NCI-H1092 (cell line): ENCODE measurements around the gene LMX1A.

ENCODE experiments used
- DNase-seq: peaks from one replicate; lab custom pipeline; 2025; lab: John Stamatoyannopoulos, UW

The LMX1A gene

DNA sequence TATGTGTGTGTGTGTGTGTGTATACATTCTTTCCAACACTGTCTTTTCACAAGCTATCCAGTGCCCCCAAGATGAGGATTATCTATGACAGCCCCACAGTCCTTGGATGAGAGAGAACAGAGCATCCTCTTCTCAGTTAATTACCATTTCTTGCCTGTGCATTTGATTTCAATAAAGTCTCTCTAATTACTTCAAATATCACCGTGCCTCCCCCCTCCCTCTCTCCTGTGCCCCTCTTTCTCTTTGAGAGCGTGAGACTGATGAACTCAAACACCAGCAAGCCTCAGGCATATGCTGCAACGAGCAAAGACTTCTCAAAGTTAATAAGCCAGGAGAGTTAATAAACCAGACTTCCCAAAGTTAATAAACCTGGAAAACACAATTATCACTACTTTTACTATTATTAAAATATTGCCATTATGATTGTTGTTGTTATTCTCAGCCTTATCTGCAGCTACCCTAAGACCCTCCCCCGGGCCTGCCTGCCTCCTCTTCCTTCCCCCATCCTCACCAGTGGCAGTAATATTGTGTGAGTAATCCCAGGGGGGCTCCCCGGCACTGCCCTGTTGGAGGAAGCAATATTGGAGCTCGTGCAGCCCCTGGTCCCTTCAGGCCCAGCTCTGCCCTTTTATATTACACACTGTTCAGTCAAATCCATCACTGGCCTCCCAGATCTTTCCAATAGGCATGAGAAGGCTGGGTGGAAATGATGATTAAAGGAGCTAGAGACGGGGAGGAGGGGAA is 30.9 kb downstream of the LMX1A start:
- DNase-seq = no peak

DNA sequence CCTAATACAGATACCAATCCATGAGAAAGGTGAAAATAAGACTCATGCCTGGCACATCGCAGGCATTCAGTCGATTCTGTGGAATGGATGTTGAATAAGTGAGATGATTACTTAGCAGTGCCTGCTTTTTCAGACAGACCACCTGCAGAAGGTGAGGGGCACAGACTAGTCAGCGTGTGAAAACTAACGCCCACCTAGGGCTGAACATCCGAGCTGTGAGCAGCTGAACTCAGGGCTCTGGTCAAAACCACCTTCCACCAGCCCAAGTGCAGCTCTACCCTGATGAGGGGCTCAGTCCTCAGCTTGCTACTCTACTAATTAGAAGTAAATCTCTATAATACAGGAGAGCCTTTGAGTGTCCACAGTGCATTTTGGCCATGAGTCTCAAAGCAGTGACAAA is 32.5 kb downstream of the LMX1A start:
- peak; percentile 12 for DNase-seq

DNA sequence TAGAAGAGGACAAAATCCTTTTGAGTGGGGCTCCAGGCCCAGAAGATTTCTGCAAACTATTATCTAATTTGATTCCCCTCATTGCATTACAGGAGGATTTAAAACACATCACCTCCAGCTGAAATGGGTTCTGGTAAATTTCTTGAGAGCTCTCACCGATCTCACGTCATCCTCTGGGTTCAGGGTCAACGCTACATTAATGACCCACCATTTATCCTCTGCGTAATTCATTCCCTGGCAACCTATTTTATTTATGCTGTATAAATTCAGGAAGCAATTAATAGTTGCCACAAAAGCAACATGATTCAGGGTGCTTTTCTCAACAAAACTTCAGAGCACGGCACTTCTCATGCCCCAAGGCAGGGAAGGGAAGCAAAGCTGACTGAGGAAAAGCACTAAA is 38.9 kb downstream of the LMX1A start:
- DNase-seq = no peak

DNA sequence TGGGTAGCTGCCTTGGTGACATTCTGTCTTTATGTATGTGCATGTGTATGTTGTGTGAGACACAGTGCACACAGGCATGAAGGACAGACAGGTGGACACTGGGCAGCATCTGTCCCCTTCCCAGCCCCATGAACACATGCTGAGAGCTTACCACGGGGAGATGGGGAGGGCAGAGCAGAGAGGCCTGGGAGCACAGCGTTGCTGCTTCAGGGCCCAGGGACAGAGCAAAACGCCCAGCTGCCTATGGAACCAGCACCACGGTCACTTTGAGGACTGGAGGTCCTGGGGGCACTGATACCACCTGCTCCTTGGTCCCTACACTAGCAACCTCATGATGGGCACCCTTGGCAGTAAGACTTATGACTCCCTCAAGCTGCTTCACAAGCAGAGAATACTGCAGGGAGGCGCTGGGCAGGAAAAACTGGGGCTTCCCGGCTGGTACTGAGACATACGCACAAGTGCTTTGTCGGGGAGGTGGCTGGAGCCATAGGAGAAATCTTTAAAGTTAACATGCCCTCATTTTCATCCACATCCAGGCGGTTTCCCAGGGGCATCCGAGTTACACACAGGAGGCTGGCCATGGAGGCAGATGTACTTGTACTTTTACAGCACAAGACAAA is 40.3 kb downstream of the LMX1A start:
- no peak for DNase-seq

DNA sequence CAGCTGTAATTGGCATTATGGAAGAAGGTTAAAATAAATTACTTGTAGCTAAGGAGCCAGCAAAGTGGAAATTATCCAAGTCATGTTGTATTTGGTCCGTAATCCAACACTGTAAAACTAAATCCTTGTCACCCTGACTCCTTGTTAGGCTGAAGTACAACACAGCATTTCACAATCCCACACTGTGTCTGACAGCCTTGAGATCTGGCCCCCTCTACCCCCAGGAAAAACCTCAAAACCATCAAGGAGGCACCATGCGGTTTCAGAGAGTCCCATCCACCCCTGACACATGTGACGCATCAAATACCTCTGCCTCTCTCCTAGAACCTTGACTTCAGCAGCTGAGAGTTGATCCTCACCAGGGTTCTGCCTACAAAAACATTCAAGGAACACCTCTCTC is 41.0 kb downstream of the LMX1A start:
- DNase-seq = no peak

DNA sequence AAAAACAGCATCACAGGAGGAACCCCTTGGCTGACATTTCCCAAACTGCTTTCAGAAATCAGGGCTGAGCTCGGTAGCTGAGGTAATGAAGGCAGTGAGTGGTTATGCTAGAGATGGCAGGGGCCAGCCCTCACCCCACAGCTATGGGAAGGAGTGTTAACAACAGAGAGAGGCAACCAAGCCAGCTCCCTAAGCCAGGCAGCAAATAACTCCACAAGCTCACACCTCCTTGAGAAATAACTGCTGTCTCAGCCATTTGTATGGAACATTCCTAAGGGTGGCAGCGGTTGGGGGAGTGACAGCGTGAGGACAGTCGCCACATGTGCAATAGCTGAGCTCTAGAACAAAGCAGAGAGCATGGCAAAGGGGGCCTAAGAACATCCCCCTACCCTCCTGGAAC is 42.6 kb downstream of the LMX1A start:
- no peak for DNase-seq

DNA sequence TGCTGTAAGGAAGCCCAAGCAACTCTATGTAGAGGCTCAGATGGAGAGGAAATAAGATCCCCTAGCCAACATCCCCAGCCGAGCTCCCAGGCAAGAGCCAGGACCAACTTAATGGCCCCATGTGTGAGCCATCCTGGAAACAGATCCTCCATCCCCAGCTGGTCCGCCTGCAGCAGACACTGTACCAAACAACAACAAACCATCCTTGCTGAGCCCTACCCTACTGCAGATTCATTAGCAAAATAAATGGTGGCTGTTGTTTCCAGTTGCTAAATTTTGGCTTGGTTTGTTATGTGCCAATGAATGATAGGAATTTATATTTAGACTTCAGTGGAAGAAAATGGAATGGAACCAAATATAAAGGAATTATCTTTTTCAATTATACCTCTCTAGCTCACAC is 43.9 kb downstream of the LMX1A start:
- no peak for DNase-seq

DNA sequence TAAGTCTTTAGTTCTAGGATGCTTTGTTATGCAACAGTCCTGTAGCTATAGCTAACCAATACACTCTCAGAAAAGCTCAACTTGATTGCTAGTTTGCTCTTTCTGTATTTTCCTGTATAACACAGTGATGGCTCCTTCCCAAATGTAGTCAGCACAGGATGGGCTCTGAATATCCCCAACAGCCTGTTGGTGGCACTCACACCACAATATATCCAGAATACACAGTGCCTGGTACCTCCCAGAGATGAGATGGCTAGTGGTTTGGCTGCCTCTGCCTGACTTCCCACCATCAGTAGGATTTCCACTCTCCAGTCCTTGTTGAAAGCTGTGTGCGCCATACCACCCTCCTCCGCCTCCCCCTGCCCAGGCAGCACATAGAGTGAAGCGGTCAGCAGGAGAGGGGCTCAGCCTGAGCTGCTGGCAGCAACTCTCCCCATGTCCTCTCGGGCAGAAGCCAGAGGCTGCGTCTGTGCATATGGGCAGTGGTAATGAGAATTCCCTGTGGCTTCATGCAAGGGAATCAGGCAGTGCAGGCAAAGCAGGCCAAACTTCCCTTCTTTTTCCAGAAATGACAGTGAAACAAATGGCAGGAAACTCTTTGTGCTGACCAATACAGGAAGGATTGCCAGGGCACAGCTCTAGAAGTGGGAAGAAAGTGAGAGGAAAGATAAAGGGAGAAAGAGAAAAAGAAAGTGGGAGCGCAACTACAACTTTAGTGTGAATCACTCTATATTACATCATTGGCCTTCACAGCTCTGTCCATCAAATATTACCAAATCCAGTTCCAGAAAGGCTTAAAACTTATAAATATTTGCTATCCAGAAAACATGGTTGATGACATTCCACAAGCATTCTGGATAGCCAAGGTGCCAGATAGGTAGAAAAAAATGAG is 49.7 kb downstream of the LMX1A start:
- no peak for DNase-seq

DNA sequence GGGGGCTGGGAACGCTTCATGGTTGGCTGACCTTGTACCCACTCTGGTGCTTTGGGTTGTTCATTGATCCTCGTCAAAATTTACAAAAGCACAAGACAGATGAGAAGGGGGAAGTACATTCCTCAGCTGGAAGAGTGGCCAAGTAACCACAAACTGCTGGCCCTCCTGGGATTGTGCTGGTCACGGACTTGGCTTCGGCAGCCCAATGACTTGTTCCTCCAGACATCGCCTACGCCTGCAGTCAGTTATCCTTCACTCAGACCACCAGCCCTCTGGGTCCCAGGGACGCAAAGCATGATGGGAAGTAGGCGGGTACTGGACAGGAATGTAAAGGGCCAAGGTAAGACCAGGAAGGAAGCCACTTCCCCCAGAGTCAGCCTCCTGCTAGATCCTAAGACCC is 53.1 kb downstream of the LMX1A start:
- no peak for DNase-seq

DNA sequence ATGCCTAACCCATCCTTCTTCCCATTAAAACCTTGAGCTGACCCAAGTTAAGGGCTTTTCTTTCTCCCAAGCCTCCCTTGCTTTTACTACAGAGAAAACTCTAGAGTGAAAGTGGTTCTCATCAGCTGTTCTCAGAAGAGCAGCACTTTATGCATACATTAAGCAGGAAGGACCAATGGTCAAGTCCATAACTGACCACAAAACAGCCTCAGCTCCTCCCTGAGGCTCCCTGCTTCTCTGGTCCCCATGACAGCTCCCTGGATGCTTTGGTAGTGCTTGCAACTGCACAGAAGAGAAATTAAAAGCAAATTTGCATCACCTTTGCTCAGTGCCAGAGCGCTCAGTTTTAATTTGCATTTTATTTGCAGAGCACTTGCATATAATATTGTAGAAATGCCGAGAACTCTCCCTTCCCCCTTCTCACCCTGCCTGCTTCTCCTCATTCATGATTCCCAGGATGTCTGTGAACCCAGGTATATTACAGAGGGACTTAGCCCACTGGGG is 56.1 kb downstream of the LMX1A start:
- no peak for DNase-seq

DNA sequence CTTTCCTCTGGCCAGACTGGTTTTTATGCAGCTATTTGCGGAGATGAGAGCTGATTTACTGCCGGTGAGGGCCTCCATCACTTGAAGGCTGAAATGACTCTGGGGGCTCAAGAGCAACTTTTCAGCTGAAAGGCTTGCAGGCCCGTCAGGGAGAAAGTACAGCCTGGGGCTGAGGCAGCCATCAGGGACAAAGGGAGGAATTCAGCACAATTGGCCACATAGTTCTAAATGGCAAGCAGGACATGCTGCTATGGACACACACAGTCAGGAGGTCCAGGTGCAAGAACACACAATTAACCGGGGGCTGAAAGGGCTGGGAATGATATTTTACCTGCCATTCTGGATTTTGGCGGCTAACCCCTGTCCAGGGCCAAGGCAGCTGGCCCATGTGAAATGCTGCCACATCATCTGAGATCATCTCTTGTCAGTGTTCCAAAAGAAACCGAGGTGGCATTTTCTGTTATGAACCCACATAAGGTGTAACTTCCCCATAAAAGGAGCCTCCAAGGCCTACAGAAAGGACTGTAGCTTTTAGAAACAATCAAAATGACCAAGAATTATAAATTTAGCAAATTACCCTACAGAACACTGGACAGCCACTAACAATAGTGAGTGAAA is 58.2 kb downstream of the LMX1A start:
- DNase-seq = no peak

DNA sequence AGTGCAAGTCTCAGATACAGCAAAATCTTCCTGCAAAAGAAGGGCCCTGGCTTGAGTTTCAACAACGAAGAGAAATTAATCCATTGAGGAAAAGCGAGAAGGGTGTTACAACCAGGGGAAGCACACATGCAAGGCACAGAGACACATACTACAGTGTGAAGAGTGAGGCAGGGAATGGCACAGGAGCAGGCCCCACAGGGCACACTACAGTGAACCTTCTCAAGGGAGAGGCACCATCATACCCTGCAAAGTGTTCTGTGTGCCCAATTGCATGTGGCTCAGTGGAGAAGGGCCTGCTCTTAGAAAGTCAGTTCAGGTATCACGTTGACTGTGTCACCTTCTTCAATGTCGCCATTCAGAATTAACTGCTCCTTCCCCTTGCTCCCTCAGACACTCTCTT is 60.3 kb downstream of the LMX1A start:
- no peak for DNase-seq

DNA sequence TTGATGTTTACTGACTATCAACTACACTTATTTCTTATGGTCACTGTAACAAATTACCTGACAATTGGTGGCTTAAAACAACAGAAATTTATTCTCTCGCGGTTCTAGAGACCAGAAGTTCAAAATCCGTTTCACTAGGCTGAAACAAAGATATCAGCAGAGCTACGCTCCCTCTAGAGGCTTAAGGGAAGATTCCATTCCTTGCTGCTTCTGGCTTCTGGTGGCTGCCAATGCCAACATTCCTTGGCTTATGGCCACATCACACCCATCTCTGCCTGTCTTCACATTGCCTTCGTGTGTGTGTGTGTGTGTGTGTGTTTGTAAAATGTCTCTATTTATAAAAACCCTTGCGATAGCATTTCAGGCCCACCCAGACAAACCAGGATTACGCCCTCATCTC is 66.4 kb downstream of the LMX1A start:
- DNase-seq = no peak

DNA sequence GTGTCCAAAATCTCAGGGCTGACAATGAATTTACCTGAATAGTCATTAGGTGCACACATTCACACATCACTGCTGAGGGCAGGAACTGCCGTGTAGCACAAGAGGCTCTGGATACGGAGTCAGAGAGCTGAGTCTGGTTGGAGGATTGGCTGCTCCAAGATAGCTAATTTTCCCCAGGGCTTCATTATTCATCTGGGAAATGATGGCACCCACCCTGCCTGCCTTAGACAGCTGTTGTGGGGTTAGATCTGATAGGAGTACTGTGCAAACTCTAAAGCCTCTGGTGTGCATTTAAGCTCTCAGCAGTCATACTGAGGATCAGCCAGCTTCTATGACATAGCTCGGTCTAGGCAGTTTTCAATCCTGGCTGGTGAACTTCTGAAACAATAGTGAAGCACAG is 67.0 kb downstream of the LMX1A start:
- peak; percentile 21 for DNase-seq

DNA sequence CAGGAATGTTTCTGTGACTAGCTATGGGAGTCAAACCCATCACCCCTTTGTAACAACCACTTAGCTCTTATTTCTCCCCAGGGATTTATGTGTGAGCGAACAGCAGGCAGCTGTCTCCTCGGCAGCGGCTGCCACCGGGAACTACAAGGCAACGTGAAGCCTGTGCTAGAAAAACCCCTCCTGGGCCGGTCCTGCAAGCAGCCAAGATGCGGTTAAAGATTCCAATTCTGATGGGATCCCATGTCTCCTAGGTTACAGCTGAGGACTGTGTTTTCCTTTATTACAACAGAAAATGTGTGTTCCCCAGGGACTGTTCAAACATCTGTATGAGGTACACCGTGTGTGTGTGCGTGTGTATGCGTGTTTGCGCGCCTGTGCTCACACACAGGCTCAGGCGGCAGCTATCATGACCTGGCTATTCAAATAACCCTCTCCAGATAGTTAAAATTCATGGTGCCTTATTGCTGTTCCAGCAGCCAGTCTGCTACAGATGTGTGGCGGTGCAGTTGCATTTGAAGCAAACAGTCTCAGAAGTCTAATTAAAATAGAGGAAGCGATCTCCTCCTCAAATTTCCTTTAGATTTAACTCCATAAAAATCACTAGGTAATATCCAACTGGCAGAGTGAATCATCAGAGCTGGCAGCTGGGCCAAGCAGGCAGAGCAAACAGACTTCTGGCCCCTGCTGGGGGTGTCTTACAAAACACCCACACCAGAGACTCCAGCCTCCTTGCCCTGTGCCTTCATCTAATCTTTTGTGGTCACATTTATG is 68.0 kb downstream of the LMX1A start:
- peak; percentile 91 for DNase-seq

DNA sequence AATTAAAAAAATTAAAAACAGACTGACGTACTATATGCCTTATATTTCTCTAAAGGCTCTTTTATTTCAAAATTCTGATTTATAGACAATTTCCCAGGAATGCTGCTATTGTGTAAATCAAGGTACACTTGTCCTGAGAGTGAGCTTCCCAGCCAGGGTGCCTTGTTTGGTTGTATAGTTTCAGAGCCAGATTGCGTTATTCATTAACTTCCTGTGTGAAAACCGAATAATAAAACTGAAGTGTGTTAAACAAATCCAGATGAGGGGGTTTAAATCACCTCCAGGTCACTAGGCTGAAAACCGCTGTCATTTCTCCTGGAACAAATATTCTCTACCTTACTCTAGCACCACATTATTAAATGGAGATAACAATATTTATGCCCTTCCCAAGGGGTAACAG is 68.7 kb downstream of the LMX1A start:
- no peak for DNase-seq

DNA sequence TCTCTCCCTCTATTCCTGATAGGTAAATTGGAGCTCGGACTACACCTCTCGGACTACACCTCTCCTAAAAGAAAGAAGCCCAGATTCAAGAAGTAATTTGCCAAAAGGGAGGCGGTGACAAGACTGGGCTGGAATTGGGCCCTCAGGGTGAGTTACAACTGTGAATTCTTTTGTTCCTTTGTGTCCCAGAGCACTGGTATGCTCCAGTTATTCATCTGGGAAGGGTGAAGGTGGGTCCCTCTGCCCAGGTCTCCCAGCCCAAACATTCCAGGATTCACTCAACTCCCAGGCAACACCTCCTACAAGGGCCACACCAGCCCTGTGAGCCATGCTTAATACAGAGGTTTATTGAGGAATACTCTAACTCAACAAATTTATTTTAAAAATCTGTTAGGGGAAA is 69.2 kb downstream of the LMX1A start:
- DNase-seq = no peak

DNA sequence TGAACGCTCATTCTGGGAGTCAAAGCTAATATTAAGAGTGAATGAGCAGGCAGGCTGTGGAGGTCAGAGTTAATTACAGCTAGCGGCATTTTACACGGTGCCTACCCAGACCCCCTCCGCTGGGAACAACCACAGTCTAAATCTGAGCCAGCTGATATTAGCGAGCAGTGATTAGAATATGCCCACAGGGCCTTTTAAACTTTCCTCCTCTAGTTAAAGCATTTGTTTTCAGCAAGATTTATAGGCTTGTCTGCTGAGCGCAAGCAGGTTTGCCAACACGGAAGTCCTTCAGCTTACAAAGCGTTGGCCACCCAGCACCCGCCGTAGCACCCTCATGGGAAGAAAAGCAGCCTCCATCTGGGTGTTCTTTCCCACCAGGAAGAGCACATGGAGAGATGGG is 72.1 kb downstream of the LMX1A start:
- DNase-seq = peak; percentile 45

DNA sequence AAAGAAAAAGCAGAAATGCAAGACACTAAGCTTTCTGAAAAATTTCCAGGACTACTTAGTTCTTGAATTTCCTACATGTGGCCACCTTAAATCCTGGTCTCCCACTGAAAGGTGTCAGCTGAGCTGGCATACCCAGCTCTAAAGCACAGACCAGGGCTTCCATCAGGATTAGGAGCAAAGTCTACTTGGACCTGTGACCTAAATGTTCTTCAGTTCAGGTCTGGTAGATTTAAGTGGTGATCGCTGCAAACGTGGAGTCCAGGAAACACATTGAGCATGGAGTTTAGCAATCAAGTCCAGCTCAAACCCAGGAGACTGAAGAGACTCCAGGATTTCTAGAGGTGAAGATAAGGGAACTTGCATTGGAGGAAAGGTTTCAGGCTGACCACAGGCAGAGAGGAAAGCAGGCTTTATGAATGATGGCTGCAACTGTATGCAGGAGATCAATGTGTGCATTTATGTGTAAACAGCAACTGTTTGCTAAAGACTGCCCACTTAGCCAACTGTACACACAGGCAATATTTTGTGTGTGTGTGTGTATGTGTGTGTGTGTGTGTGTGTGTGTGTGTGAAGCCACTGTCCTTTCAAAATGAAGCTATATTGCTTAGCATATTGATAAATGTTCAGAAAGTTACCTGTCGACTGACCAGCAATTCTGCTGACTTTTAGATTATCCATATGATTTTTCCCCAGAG is 75.2 kb downstream of the LMX1A start:
- no peak for DNase-seq

DNA sequence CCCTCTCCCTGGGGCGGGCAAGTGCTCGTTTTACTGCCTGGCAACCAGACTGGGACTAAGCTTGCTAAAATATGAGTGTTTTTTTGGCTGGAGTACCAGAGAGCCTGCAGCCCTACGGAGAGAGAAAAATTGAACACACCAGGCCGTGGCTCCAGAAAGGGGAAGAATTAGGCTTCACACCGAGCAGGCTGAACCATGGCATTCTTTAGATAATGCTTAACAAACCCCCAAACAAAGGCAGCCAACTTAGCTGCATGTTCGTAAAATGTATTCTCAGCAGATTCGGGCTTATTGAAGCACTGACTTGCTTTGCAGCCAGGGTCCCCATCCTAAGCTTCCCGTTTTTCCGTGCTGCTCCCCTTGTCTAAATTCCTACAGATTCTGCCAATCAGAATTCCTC is 76.6 kb downstream of the LMX1A start:
- DNase-seq = no peak

DNA sequence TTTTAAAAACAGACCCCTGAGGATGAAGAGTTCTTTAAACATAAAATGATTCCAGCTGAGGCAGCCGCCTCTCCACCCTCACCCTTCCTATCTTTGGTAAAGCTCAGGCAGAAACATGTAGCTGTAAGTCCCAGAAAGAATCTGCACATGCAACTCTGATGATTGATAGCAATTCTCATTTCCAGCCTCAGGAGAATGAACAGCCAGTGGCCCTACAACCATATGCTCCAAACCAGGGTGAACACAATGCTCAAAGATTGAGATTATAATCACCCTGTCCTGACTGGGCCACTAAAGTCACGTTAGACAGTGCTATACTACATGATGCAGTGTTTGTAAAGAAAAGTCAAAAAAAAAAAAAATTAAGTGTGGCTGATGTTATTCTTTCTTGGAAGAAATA is 80.2 kb downstream of the LMX1A start:
- DNase-seq = no peak
